BLaER1 (cell line): ENCODE results near the gene CTXN3.
"Not testable (repeated sequence)": the region's sequence is repeated elsewhere in the genome, so short reads cannot be mapped to it uniquely, and the experiment has no call there.

Experiments
- H3K27ac ChIP-seq: shearing (Covaris generic); formaldehyde crosslinking; 2 replicates; pipeline ENCODE4 v1.8.1; 2022
- H3K27me3 ChIP-seq: shearing (Covaris generic); formaldehyde crosslinking; 2 replicates; pipeline ENCODE4 v1.8.1; 2022
- H3K36me3 ChIP-seq: shearing (Covaris generic); formaldehyde crosslinking; 2 replicates; pipeline ENCODE4 v1.8.1; 2022
- H3K4me1 ChIP-seq: shearing (Covaris generic); formaldehyde crosslinking; 2 replicates; pipeline ENCODE4 v1.8.1; 2022
- H3K4me2 ChIP-seq: shearing (Covaris generic); formaldehyde crosslinking; 2 replicates; pipeline ENCODE4 v1.8.1; 2022
- H3K4me3 ChIP-seq: shearing (Covaris generic); formaldehyde crosslinking; 2 replicates; pipeline ENCODE4 v1.8.1; 2022
- H3K9ac ChIP-seq: shearing (Covaris generic); formaldehyde crosslinking; 2 replicates; pipeline ENCODE4 v1.8.1; 2022
- H3K9me3 ChIP-seq: shearing (Covaris generic); formaldehyde crosslinking; 2 replicates; pipeline ENCODE4 v1.8.1; 2022
- H4K20me1 ChIP-seq: shearing (Covaris generic); formaldehyde crosslinking; 2 replicates; pipeline ENCODE4 v1.8.1; 2022
- Cebpa-rat ChIP-seq: shearing (Covaris generic); IDR thresholded peaks from 2 replicates; pipeline ENCODE4 v1.8.1; 2022

CTXN3 gene

DNA sequence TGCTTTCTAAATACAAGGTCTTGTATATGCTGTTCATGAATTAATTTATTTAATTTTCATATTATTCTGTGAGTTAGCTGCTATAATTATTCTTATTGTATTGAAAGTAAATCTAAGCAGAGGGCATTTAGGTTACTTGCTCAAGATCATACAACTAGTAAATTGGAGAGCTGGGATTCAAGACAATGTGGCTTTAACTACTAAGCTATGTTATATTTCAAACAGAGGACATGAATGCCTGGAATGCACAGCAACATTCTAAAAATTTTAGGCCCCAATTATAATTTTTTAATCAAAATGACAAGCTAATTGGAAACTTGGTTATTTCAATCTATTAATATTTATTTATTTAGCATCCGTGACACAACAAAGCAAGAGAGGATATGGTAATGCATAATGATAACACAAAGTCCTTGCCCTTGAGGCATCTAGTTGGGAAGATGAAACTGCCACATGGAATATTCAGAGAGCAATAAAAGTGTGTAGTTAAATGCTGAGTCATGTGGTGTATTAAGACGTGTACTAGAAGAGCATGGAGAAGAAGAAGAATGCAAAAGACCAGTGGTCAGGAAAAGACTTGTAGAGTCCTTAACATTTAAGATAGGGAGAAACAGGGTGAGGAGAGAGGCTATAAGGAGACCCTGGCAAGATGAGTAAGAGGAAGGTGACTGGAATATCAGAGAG is 24.4 kb downstream of the CTXN3 start:
- Histone ChIP-seq H3K9ac (no peak overlapping the region), H3K4me2 (no peak overlapping the region), H3K9me3 (no peaks in the 10 kb centered on the region), H3K27ac (no peak overlapping the region), H3K4me3 (no peak overlapping the region), H3K4me1 (no peaks in the 10 kb centered on the region), H3K36me3 (no peaks in the 10 kb centered on the region), H3K27me3 (no peaks in the 10 kb centered on the region), H4K20me1 (no peaks in the 10 kb centered on the region)
- TF ChIP-seq Cebpa-rat, result no peak

DNA sequence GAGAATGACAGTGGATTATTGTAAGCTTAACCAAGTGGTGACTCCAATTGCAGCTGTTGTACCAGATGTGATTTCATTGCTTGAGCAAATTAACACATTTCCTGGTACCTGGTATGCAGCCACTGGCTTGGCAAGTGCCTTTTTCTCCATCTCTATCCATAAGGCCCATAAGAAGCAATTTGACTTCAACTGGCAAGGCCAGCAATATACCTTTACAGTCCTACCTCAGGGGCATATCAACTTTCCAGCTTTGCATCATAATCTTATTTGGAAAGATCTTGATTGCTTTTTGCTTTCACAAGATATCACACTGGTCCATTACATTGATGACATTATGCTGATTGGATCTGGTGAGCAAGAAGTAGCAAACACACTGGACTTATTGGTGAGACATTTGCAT is 28.1 kb downstream of the CTXN3 start:
- not testable (repeated sequence) for H3K9me3 ChIP-seq, H3K4me3 ChIP-seq, H3K36me3 ChIP-seq, H3K27me3 ChIP-seq, H3K27ac ChIP-seq, H3K4me1 ChIP-seq, H3K4me2 ChIP-seq, H4K20me1 ChIP-seq, H3K9ac ChIP-seq

DNA sequence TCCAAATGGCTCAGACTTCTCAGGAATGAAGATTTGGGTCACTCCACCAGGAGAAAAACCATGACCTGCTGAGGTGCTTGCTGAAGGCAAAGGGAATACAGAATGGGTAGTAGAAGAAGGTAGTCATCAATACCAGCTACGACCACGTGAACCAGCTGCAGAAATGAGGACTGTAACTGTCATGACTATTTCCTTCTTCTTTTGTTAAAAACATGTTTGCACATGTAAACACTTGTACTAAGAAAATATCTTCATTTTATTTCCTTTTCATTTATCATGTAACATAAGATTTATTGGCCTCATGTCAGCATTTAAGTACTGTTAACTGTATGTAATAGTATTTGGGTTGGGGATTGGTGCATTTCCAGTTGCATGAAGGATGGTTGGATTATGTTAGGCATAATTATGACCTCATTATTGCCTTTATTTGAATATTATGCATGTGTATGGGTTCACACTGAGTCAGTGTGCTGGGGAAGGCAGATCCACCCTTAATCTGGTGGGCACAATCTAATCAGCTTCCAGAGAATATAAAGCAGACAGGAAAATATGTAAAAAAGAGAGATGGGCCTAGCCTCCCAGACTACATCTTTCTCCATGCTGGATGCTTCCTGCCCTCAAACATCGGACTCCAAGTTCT is 30.9 kb downstream of the CTXN3 start:
- H3K4me2 ChIP-seq, H3K27ac ChIP-seq, H3K4me3 ChIP-seq, H3K4me1 ChIP-seq, H3K36me3 ChIP-seq, H3K9ac ChIP-seq, H4K20me1 ChIP-seq, H3K9me3 ChIP-seq, H3K27me3 ChIP-seq: not testable (repeated sequence)

DNA sequence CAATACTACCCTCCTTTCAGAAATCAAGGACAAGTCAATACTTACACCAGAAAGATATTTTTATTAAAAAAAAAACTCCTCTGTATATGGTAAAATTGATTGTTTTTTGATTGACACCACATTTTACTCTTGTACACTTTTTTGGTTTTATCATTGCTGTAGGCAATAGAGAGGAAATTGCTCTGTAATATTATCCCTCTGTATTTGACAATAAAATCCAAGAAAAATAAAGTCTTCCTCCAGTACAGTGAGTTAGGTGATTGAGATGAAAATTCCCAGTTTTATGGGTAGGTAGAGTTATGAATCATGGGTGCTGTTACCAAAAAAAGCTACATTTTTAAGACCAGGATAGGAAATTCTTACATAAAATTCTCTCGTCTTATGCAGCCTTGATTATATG is 31.7 kb downstream of the CTXN3 start:
- no peak for TF ChIP-seq Cebpa-rat
- H3K9ac ChIP-seq, result no peak overlapping the region
- H3K4me1 ChIP-seq, result no peaks in the 10 kb centered on the region
- no peaks in the 10 kb centered on the region for H3K36me3 ChIP-seq
- no peaks in the 10 kb centered on the region for H3K27me3 ChIP-seq
- no peaks in the 10 kb centered on the region for H4K20me1 ChIP-seq
- H3K4me2 ChIP-seq, result no peak overlapping the region
- H3K9me3 ChIP-seq, result no peaks in the 10 kb centered on the region
- no peak overlapping the region for H3K27ac ChIP-seq
- no peak overlapping the region for H3K4me3 ChIP-seq

DNA sequence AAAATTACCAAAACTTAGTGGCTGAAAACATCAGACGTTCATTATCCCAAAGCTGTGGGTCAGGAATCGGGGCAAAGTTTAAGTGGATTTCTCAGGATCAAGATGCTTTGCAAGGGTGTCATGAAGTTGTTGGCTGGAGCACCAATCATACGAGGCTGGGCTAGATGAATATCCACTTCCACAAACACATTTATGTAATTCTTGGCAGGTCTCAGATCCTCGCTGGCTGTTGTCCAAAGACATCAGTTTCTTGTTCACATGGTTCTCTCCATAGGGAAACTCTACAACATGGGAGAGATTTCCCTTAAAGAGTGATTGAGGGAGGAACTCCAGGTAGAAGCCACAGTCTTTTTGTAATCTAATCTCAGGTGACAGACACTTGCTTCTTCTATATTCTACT is 34.1 kb downstream of the CTXN3 start:
- Histone ChIP-seq H3K9me3 (no peaks in the 10 kb centered on the region), H3K9ac (no peak overlapping the region), H3K27ac (no peak overlapping the region), H3K4me1 (no peaks in the 10 kb centered on the region), H3K27me3 (no peaks in the 10 kb centered on the region), H3K4me3 (no peak overlapping the region), H3K36me3 (no peaks in the 10 kb centered on the region), H3K4me2 (no peak overlapping the region), H4K20me1 (no peaks in the 10 kb centered on the region)
- TF ChIP-seq Cebpa-rat, result no peak

DNA sequence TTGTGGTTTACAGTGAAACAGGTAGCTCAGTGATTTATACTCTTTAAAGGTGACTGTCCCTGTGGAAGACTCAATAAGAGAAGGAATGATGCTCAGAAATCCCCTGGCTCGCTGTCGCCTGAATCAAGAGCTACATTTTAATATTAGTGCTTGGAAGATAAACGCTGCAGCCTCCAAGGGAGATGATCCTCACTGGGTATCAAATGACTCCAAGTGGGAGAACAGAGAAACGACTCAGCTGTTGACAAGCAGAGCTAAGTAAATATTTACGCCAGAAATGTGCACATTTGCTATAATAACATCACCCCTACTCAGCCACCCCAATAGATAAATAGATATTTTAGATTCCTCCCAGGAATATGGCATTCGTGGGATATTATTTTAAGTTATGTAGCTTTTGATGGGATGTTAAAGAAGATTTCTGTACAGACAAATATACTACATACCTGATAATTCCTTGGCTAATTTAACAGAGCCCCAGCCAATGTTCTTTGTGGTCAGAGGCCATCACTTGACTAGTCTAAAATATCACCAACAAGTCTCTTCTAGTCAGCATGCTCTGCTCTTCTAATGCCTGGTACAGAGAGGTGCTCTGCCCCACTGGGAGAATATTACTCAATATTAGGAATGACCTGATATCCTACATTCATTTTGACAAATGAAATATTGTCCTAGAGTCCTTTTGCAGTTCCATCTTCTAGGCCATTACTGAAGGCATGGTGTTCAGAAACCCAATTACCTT is 36.0 kb downstream of the CTXN3 start:
- Histone ChIP-seq H3K9ac (no peak overlapping the region), H3K4me2 (no peak overlapping the region), H3K36me3 (no peaks in the 10 kb centered on the region), H3K4me1 (no peaks in the 10 kb centered on the region), H3K27ac (no peak overlapping the region), H3K9me3 (no peaks in the 10 kb centered on the region), H3K4me3 (no peak overlapping the region), H4K20me1 (no peaks in the 10 kb centered on the region), H3K27me3 (no peaks in the 10 kb centered on the region)
- no peak for TF ChIP-seq Cebpa-rat

DNA sequence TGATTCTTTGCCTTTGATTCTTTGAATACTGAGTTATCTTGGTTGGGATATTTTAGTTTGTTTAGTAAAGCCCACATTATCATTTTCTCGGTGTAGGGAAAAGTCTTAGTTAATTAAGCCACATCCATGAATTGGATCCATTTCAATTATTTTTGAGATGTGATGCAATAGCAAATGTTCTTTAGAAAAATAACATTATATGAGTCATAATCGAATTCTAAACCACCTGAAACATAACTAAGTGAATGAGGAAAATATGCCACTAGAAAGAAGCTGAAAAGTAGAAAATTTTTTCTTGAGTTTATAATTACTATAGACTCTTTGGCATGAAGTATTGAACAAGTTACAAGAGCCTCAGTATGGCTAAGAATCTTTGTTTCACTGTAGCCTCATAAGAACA is 36.8 kb downstream of the CTXN3 start:
- Histone ChIP-seq H3K27me3 (no peaks in the 10 kb centered on the region), H3K4me1 (no peaks in the 10 kb centered on the region), H3K4me3 (no peak overlapping the region), H4K20me1 (no peaks in the 10 kb centered on the region), H3K36me3 (no peaks in the 10 kb centered on the region), H3K9ac (no peak overlapping the region), H3K9me3 (no peaks in the 10 kb centered on the region), H3K4me2 (no peak overlapping the region), H3K27ac (no peak overlapping the region)
- no peak for TF ChIP-seq Cebpa-rat

DNA sequence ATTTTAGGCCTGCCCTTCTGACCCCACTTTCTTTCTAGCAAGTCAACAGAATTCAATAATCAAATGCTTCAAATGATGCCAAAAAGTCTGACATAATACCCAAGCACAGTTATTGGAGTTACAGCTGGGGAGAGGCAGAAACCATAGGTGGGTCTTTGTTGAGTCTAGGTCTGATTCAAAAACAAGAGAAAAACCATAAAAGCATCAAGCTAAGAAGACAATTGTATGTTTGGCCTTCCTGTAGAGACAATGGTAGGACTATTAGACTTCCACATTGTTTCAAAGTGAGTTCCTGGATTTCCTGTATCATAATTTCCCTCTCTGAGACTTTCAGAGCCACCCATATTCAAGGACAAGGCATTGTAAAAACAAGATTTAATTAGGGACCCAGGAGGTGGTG is 37.5 kb downstream of the CTXN3 start:
- H3K27ac ChIP-seq, result no peak overlapping the region

DNA sequence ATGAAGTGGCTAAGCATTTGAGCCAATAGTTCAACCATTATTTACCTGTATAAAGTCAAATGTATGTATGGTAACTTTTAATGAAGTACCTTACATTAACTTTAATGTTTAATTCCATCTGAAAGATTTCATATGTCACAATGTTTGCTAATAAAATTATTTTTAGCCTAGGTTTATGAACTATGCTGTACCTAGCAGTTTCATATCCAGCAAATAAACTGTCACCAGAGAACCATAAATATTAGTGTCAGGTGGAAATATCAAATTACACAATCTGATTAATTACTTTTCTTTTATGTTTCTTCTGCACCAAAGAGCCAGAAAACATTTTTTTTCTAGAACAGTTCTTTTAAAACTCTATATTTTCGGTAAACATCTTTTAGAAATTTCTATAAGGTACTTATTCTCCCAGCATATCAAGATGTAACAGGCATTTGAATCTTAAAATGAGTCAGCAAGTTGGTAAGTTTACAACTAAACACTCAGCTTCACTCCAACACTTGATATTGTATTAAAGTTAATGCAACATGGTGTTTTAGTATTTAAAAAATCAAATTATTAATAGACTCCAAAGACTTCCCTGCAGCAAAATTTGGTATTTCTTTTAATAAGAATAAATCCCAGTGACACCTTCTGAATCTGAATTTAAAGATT is 45.8 kb downstream of the CTXN3 start:
- Histone ChIP-seq H4K20me1 (no peaks in the 10 kb centered on the region), H3K4me2 (no peak overlapping the region), H3K27me3 (no peaks in the 10 kb centered on the region), H3K4me1 (no peaks in the 10 kb centered on the region), H3K9ac (no peak overlapping the region), H3K36me3 (no peaks in the 10 kb centered on the region), H3K4me3 (no peak overlapping the region), H3K9me3 (no peaks in the 10 kb centered on the region), H3K27ac (no peak overlapping the region)
- TF ChIP-seq Cebpa-rat, result no peak

More for the DNA sequence above, 37.5 kb downstream of the CTXN3 start:
- H3K27me3 ChIP-seq, result no peaks in the 10 kb centered on the region
- H3K36me3 ChIP-seq, result no peaks in the 10 kb centered on the region
- no peaks in the 10 kb centered on the region for H4K20me1 ChIP-seq
- H3K9ac ChIP-seq, result no peak overlapping the region
- H3K4me3 ChIP-seq, result no peak overlapping the region
- TF ChIP-seq Cebpa-rat, result no peak
- H3K9me3 ChIP-seq, result no peaks in the 10 kb centered on the region
- H3K4me1 ChIP-seq, result no peaks in the 10 kb centered on the region
- H3K4me2 ChIP-seq, result no peak overlapping the region

DNA sequence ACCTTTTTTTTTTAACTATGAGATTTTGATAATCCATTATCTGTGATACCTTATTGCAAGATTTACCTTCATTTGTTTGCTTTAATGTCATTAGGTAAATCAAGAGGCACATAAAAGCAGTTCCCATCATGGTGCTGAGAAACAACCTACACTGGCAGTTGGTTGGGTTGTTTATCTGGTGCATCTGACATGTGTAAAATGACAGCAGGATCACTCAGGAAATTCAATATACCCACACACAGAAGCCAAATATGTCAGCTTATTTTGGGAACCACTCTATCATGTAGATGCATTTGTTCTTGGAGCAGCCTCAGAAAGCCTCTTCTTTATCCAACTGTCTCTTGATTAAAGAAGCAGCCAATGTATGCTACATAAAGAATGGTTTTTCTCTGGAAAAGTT is 46.5 kb downstream of the CTXN3 start:
- Histone ChIP-seq H3K4me1 (no peaks in the 10 kb centered on the region), H3K36me3 (no peaks in the 10 kb centered on the region), H3K4me2 (no peak overlapping the region), H4K20me1 (no peaks in the 10 kb centered on the region), H3K27me3 (no peaks in the 10 kb centered on the region), H3K4me3 (no peak overlapping the region), H3K9ac (no peak overlapping the region), H3K9me3 (no peaks in the 10 kb centered on the region), H3K27ac (no peak overlapping the region)
- no peak for TF ChIP-seq Cebpa-rat
